Cardiac fibroblast (primary cell): ENCODE data around the gene MATN3.

Experiments used
- DNase-seq, 2 donors: peaks; one replicate each; pipeline versions ENCODE4 v3.0.0 to v3.0.0-alpha.2; 2010; ENCODE audit warnings: low read depth in 2 of 2
- H3K4me3 ChIP-seq, 2 donors: replicated peaks in 1 of 2; 1 replicate in 1 of 2; 2 replicates in 1 of 2; pipeline ENCODE4 v1.5.1; 2011; ENCODE audit warnings: low read depth in 2 of 2, low read length in 2 of 2, mild to moderate bottlenecking in 2 of 2, moderate library complexity in 1 of 2
- TF ChIP-seq, protein P1 (sequence below): IDR thresholded peaks from one replicate; pipeline ENCODE4 v1.5.1; 2011; ENCODE audit warnings: low read depth, mild to moderate bottlenecking, low read length, inconsistent platforms

The MATN3 gene

DNA sequence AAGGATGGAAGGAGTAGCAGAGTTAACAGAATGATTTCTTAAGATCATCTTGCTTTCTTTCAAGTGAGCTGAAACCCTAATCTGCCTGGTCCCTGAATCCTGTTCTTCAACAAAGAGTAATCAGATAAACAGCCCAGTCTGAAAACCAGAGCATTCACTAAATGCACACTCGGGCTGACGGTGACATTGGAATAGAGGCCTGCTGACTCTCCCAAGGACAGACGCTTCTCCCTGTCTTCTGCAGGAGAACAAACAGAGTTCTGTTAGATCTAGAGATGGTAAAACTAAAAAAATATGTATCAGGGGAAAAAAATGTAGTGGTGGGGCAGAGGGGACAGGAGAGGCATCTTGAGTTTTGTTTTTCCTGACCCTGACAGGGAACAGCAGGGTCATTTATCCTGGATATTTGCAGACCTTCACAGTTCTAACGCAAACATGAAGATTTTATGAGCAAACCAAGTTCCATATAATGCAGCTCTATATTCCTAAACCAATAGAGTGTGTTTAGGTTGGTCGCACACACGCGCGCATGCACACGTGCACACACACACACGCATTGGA is 7.3 kb downstream of the MATN3 start:
- H3K4me3 ChIP-seq = no peak overlapping the region
- no peak for DNase-seq
- TF ChIP-seq, protein P1, sequence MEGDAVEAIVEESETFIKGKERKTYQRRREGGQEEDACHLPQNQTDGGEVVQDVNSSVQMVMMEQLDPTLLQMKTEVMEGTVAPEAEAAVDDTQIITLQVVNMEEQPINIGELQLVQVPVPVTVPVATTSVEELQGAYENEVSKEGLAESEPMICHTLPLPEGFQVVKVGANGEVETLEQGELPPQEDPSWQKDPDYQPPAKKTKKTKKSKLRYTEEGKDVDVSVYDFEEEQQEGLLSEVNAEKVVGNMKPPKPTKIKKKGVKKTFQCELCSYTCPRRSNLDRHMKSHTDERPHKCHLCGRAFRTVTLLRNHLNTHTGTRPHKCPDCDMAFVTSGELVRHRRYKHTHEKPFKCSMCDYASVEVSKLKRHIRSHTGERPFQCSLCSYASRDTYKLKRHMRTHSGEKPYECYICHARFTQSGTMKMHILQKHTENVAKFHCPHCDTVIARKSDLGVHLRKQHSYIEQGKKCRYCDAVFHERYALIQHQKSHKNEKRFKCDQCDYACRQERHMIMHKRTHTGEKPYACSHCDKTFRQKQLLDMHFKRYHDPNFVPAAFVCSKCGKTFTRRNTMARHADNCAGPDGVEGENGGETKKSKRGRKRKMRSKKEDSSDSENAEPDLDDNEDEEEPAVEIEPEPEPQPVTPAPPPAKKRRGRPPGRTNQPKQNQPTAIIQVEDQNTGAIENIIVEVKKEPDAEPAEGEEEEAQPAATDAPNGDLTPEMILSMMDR = no peak

DNA sequence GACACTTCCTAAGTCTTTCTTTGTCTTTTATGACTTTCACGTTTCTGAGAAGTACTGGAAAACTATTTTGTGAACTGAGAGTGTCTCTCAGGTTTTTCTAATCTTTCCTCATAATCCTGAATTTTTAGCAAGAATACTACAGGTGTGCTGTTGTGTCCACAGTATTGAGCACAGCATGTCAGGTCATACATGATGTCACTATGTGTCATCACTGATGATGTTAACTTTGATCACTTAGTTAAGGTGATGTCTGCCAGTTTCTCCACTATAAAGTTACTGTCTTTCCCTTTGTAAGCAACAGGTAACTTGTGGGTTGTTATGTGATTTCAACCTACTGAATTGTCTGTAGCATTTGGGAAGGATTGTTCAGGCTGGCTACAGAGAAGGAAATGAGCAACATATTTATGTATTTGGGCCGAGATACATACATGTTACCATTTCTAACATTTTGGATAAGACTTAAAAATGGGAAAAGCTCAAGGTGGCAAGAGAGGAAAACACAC is 11.1 kb downstream of the MATN3 start:
- DNase-seq = no peak
- TF ChIP-seq, protein P1 = no peak

DNA sequence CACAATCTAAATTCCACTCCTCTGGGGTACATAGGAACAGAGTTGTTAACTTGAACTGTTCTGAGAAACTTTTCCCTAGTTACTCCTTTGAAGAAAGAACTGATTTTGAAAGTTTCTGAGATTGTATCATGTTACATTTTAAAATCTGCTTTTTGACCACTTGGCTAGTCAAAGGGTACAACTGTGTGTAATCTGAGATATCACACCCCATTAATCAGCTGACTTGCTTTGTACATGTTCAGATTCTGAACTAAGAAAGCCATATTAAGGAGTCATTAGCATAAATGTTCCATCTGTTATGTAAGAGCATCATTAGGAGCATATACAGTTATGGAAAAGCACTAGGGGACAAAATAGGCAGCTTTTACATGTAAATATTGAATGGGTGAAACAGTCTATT is 18.7 kb downstream of the MATN3 start:
- no peak overlapping the region for H3K4me3 ChIP-seq
- DNase-seq = no peak
- TF ChIP-seq, protein P1 = no peak

More for the DNA sequence above, 11.1 kb downstream of the MATN3 start:
- no peak overlapping the region for H3K4me3 ChIP-seq

DNA sequence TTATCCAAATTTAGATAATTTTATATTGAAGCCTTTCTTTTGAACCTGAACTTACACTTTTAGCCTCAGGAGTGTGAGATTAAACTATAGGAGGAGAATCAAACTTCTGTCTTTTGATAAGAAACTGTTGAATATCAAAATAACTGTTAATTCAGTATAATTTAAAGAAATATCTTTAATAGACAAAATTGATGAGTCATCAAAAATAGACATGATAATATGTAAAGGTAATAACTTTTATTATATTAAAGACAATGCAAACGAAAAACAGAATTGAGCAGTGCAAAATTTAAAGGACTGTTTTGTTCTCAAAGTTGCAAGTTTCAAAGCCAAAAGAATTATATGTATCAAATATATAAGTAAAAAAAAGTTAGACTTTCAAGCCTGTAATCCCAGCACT is 20.6 kb downstream of the MATN3 start:
- no peak for DNase-seq
- H3K4me3 ChIP-seq = no peak overlapping the region
- TF ChIP-seq, protein P1 = no peak

DNA sequence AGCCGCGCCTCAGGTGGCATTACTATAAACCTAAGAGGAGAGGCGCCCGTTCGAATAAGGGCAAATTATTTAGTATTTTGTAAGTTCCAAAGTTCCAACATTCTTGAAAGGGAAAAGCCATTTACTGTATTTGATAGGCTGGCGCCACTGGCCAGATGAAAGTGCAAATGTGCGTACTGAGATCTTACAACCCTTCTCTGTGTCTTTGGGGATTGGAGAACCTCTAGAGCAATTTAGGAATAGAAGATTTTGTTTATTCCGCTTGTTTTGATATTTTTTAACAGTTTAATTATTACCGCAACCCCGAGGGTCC is 22.1 kb downstream of the MATN3 start:
- peak in 1 of 2 donors; percentile 3 for DNase-seq
- peak overlapping the region; percentile 72 to 87 for H3K4me3 ChIP-seq
- TF ChIP-seq, protein P1 = no peak

DNA sequence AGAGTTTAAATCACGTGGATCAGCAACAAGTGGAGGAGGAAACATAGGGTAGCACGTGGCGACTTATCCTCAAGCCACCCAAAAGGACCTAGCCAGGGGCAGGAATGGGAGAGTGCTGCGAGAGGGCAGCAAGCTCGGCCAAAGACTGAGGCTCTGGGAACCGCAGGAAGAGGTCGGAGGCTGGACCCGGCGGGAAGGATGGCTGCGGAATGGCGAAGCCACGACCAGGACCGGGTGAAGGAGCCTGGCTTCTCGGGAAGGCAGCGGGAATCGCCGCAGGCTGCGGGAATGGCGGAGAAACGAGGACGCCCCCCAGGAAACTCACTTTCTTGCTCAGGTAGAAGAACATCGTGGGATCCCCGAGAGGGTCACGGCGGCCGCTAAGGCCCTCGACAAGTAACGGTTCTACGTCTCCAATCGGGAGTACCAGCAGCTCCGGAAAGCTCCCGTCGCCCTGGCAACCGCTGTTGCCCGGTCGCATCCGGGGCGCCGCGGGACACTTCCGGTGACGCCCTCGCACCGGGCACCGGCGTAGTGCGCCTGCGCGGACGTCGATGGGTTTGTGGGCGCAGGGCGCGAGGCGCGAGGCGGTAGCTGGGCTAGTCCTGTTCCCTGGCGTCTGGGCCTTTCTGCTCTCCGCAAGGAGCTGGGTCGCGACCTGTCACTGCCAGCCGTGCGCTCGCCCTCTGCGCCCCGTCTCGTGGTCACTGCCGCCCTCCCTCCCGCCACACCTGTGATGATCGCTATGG is 22.6 kb downstream of the MATN3 start, which contains the start of gene WDR35:
TSS of gene WDR35 (minus strand) at position 439 of the 749 bp plus-strand sequence. CDS start at position 349, 90 bp downstream.
- TF ChIP-seq, protein P1 = no peak
- H3K4me3 ChIP-seq = peak within 1 kb of the TSS; percentile 72 to 87
- DNase-seq = peak; percentile 84 to 88

DNA sequence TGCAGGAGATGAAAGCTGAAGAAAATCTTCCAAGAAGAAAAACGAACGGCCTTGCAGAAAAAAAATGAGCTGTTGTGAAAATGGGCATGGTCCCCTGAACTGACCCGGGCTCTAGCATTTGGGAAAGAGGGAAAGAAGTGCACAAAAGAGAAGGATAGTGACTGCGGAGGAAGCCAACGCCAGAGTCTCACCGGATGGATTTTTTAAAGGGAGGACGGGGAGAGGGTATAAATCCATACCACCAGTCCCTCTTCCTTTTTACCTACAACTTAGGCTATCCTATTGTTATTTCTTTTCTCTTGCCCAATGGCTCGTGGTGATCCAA is 23.2 kb downstream of the MATN3 start:
- TF ChIP-seq, protein P1 = no peak
- DNase-seq = no peak
- peak overlapping the region; percentile 72 to 87 for H3K4me3 ChIP-seq
